Subcutaneous adipose tissue (tissue), 4 donors: ENCODE results near the gene CENPK. TPM values are rescaled to one million over a fixed set of nuclear protein-coding genes. Genes with fewer than 3 reads are reported as not detected.

ENCODE experiments used
- CTCF ChIP-seq: fragments of 450-650 bp; IDR thresholded peaks from one replicate; pipeline ENCODE4 v1.5.1; 2016; ENCODE audit warnings: low read depth, mild to moderate bottlenecking, control low read depth, antibody characterized with exemption, moderate library complexity
- total RNA-seq, 4 donors: library from RNA; depleted of rRNA; stranded (reverse); fragments of >200 nt; gene quantifications; one replicate each; pipeline ENCODE4 v1.1.0, GENCODE V29; 2016

CENPK gene
- total RNA-seq, 4 donors from 2014 or later, result 0.88 to 5.6 (median 2.2) TPM

- no peak for TF ChIP-seq CTCF
Observed at GRCh38 chr5:65546141-65546540, 16.8 kb downstream of the CENPK start.

GRCh38 chr5:65544473-65544872, 18.5 kb downstream of the CENPK start:
- no peak for TF ChIP-seq CTCF

- TF ChIP-seq CTCF, result no peak
Observed at GRCh38 chr5:65539827-65540226, 23.1 kb downstream of the CENPK start.

- no peak for TF ChIP-seq CTCF
Observed at GRCh38 chr5:65535529-65535987, 27.4 kb downstream of the CENPK start.

- TF ChIP-seq CTCF, result no peak
Observed at GRCh38 chr5:65530904-65531303, 32.1 kb downstream of the CENPK start.

GRCh38 chr5:65525726-65526125, 37.2 kb downstream of the CENPK start:
- TF ChIP-seq CTCF, result no peak

- no peak for TF ChIP-seq CTCF
Observed at GRCh38 chr5:65512170-65512937, 50.6 kb downstream of the CENPK start.
